HepG2 (cell line): Measurements from ENCODE around the gene LSM11. TPM values are rescaled to one million over a fixed set of nuclear protein-coding genes. Genes with fewer than 3 reads are reported as not detected.

Experiments
- BRD4 ChIP-seq: sonication (generic); formaldehyde crosslinking; IDR thresholded peaks from 2 replicates; pipeline ENCODE4 v1.4.0; 2020; ENCODE audit warnings: missing genetic modification reagents
- HMGXB4 ChIP-seq, 2 experiments: sonication (generic) in 1 of 2; formaldehyde crosslinking in 1 of 2; IDR thresholded peaks; 2 replicates each; pipeline versions ENCODE4 v1.4.0 to v1.6.1; 2018 to 2020; ENCODE audit warnings: missing genetic modification reagents in 2 of 2, borderline replicate concordance in 1 of 2, low read depth in 1 of 2, mild to moderate bottlenecking in 1 of 2, missing biosample characterization in 1 of 2
- IRF2 ChIP-seq: IDR thresholded peaks from 2 replicates; pipeline ENCODE4 v1.6.1; 2018; ENCODE audit warnings: missing genetic modification reagents, missing compliant biosample characterization
- MED13 ChIP-seq: sonication (generic); formaldehyde crosslinking; IDR thresholded peaks from 2 replicates; pipeline ENCODE4 v1.5.0; 2020; ENCODE audit warnings: missing genetic modification reagents
- MXD1 ChIP-seq: sonication (generic); formaldehyde crosslinking; IDR thresholded peaks from 2 replicates; pipeline ENCODE4 v1.4.0; 2020; ENCODE audit warnings: mild to moderate bottlenecking, missing genetic modification reagents
- PHB2 ChIP-seq: fragments of 450-650 bp; IDR thresholded peaks from 2 replicates; pipeline ENCODE4 v1.6.1; 2018; ENCODE audit not compliant: partially characterized antibody
- POLR2A ChIP-seq, 2 experiments: IDR thresholded peaks; 2 replicates each; pipeline ENCODE4 v1.6.1; 2011; ENCODE audit warnings: low read depth in 2 of 2, low read length in 2 of 2, mild to moderate bottlenecking in 1 of 2, moderate library complexity in 1 of 2; ENCODE audit not compliant: insufficient read depth in 1 of 2
- SAFB2 ChIP-seq: sonication (generic); formaldehyde crosslinking; IDR thresholded peaks from 2 replicates; pipeline ENCODE4 v1.5.1; 2020; ENCODE audit warnings: missing genetic modification reagents, low read depth, mild to moderate bottlenecking, borderline replicate concordance
- SMAD9 ChIP-seq: sonication (generic); formaldehyde crosslinking; IDR thresholded peaks from 2 replicates; pipeline ENCODE4 v1.5.1; 2020; ENCODE audit warnings: mild to moderate bottlenecking, missing genetic modification reagents
- SP2 ChIP-seq: sonication (generic); formaldehyde crosslinking; IDR thresholded peaks from 2 replicates; pipeline ENCODE4 v1.5.1; 2020; ENCODE audit warnings: mild to moderate bottlenecking, missing genetic modification reagents
- TFE3 ChIP-seq: IDR thresholded peaks from 2 replicates; pipeline ENCODE4 v1.6.1; 2016
- UBTF ChIP-seq: sonication (generic); formaldehyde crosslinking; IDR thresholded peaks from 2 replicates; pipeline ENCODE4 v1.4.0; 2020; ENCODE audit warnings: mild to moderate bottlenecking, missing genetic modification reagents
- ZBTB42 ChIP-seq: sonication (generic); formaldehyde crosslinking; IDR thresholded peaks from 2 replicates; pipeline ENCODE4 v1.5.0; 2020; ENCODE audit warnings: mild to moderate bottlenecking, missing genetic modification reagents
- ZNF205 ChIP-seq: IDR thresholded peaks from 2 replicates; pipeline ENCODE4 v1.6.1; 2018; ENCODE audit warnings: missing biosample characterization, missing genetic modification reagents
- ZNF574 ChIP-seq: sonication (generic); formaldehyde crosslinking; IDR thresholded peaks from 2 replicates; pipeline ENCODE4 v1.4.0; 2020; ENCODE audit warnings: missing genetic modification reagents
- ZNF772 ChIP-seq: sonication (generic); formaldehyde crosslinking; IDR thresholded peaks from 2 replicates; pipeline ENCODE4 v1.5.0; 2020; ENCODE audit warnings: mild to moderate bottlenecking, missing genetic modification reagents
- ZNF790 ChIP-seq: sonication (generic); formaldehyde crosslinking; IDR thresholded peaks from 2 replicates; pipeline ENCODE4 v1.8.0; 2022; ENCODE audit warnings: missing genetic modification reagents, mild to moderate bottlenecking, borderline replicate concordance
- polyA plus RNA-seq, 8 experiments: library from polyadenylated mRNA; depleted of rRNA in 3 of 8; stranded (reverse) in 7 of 8; unstranded in 1 of 8; fragments of >200 nt; fragmentation: Illumina TruSeq in 4 of 8; extraction: Trizol in 4 of 8; gene quantifications; 2 replicates each; pipeline versions ENCODE4 v1.2.1 to v1.2.3, GENCODE V29; 2011 to 2016; ENCODE audit warnings: low read depth in 4 of 8, missing spikeins in 1 of 8, mixed read lengths in 1 of 8; ENCODE audit not compliant: insufficient read depth in 1 of 8
- total RNA-seq, 5 experiments: library from RNA; depleted of rRNA; stranded (reverse); fragments of >200 nt; fragmentation: Illumina TruSeq; extraction: Trizol; gene quantifications; 2 replicates each; pipeline ENCODE4 v1.2.3, GENCODE V29; 2016; ENCODE audit warnings: low read depth in 1 of 5

Gene LSM11
- total and polyA plus RNA-seq, 2 of the 13 experiments (the other 11 are each of a cell fraction or from before 2014, with no cell fraction given), result 4.5 to 7.2 TPM

- TF ChIP-seq ZNF790 (CRISPR knock-in tag), result no peak
- peak; percentile 79; the same call in 1 of the 2 replicates for TF ChIP-seq IRF2 (CRISPR knock-in tag)
- peak; percentile 87 for TF ChIP-seq ZNF205
- TF ChIP-seq ZNF574, result peak; percentile 91
- no peak for TF ChIP-seq MED13
- peak; percentile 42; the same call in 1 of the 2 replicates for TF ChIP-seq MXD1
- TF ChIP-seq ZNF772 (CRISPR knock-in tag), result peak; percentile 42; the same call in 1 of the 2 replicates
- 0 out of 2 replicates have a peak, but pooled peaks have one; percentile 40 for TF ChIP-seq ZBTB42
- TF ChIP-seq PHB2, result no peak
- TF ChIP-seq SAFB2 (CRISPR knock-in tag), result peak; percentile 82; the same call in 1 of the 2 replicates
- no peak for TF ChIP-seq TFE3 (CRISPR knock-in tag)
- no peak for TF ChIP-seq SMAD9 (CRISPR knock-in tag)
- peak; percentile 69; the same call in 1 of the 2 replicates for TF ChIP-seq UBTF (CRISPR knock-in tag)
- TF ChIP-seq HMGXB4 (CRISPR knock-in tag; IDR thresholded peaks at IDR 0.05; ENCODE audit: borderline replicate concordance in 1 of 2, low read depth in 1 of 2), result peak; percentile 99
- peak; percentile 73; the same call in 1 of the 2 replicates for TF ChIP-seq BRD4 (CRISPR knock-in tag)
- TF ChIP-seq POLR2A (IDR thresholded peaks at IDR 0.05; ENCODE audit: insufficient read depth in 1 of 2, low read depth in 2 of 2, low read length in 2 of 2), result peak; percentile 31 to 39; a peak in 3 of 4 replicates
- TF ChIP-seq SP2 (CRISPR knock-in tag), result no peak; the same call in 1 of the 2 replicates
Observed at GRCh38 chr5:157743163-157744050, at the start of gene LSM11 (continued).
